GM18499 (cell line): ENCODE results near the gene EPHB1.

Source experiments
- ATAC-seq: cut with Tn5 transposase; IDR thresholded peaks from one replicate; pipeline ENCODE4 v1.9.1; 2021; ENCODE audit warnings: moderate number of reproducible peaks; ENCODE audit not compliant: insufficient read depth, unreplicated experiment

The EPHB1 gene

DNA sequence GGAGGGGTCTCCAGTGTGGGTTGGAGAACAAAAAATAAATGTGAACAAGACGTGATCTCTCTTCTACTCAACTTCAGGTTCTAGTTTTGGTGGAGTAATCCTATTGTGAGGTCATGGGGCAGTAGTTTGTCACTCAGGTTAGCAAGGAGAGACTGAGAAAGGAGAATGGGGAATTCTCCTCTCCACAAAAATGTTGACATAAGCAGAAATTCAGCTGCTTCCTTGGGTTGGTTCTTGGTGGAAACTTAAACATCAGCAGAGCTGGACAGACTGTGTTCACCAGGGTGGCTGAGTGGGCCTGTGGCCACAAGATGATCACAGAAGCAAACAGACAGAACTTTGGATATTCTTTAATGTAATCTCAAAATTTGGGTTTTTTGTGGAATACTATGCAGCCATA is 78.7 kb downstream of the EPHB1 start:
- no peak for ATAC-seq

- ATAC-seq: no peak
Observed at GRCh38 chr3:134874737-134875413, 79.8 kb downstream of the EPHB1 start.

- ATAC-seq: no peak
Observed at GRCh38 chr3:134876836-134877235, 81.8 kb downstream of the EPHB1 start.

DNA sequence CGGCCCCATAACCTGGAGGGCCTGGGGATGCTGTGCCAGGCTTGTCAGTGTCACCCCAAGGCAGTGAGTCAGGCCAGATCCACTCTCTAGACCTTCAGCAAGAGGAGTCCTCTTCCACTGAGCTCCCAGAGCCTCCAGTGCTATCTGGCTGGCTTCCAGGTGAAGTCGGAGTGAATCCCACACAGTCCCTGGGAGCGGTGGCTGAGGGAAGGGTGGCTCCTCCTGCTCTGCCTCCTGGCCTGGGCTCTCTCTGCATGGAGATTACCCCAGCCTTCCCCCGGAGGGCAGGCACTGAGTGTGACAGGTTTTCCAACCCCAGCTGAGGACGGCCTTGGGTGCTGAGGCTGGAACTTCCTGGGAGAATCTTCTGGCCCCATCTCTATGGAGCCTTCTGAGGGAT is 82.7 kb downstream of the EPHB1 start:
- ATAC-seq: no peak

DNA sequence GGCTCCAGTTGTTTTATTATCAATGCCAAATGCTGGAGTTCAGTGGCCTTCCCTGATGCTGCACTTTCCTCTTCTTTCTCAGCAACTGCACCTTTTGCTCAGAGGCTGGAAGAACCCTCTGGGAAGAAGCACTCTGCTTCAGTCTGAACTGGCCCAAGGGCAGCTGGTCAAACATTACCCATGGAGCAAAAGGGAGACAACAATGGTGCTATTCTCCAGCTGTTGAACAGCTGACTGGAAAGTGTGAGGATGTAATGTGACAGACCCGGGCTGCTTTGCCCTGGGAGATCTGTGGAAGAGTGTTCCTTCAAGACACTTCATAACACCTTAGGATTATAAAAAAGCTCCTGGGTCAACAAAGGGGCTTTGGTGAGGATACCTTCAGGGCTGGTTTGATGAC is 84.9 kb downstream of the EPHB1 start:
- ATAC-seq: no peak

DNA sequence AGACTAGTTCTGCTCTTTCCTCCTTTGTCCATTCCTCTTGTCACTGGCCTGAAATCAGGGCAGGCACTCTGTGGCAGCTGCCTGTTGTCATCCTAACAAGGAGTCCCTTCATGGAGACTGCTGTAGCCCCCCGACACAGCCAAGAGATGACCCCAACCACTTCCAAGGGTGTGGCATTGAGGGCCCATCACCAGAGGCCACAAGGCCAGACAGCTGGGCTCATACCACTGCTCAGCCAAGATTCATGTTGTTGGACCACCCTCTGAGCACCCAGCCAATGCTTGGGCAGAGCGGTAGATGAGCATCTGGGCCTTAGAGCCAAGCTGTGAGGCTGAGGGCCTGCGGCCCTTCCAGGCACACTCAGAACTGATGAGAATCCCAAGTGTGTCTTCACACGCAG is 85.4 kb downstream of the EPHB1 start:
- no peak for ATAC-seq

DNA sequence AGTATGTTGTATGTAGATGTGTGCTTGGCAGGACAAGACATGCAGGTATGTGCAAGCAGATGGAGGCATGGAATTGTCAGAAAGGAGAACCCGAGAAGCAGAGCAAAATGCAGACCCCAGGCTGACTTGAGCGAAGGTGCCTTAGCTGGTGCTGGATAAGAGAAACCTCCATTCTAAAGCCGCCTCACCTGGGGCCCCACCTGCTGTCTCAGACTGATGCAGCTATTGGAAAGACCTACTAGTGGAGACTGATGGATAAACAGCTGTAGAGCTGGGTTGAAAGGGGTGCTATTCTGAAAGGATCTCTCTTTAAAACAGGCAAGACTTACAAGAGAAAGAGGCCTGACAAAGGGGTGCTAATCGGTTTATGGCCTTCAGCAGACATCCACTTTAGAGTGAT is 86.2 kb downstream of the EPHB1 start:
- ATAC-seq: no peak

DNA sequence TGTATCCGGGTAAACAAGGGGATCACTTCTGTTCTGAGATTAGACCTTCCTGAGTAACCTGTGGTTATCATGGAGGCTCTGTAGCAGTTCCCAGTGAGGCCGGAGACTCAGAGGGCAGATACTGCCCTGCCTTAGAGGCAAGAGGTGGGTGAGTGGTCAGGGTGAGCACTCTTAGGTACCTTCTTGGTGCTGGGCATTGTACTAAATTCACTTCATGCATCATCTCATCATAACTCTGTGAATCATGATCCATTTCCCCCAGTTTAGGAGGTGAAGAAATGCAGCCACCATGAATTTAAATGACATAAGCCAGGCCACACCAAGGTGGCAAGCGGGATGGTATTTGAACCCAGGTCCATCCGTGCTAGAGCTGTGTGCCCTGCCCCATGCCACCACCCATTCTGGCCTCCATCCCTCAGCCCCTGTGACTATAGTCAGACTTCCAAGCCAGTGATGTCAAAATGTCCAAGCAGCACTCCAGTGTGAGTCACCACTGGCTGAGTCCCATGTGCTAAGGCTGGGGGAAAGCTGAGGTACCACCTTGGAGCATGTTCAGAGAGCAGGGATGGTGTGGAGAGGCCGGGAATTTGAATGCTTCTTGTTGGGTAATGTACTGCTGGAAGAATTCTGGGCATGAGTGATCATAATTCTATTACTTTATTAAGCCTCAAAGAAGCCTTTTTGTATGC is 88.8 kb downstream of the EPHB1 start:
- ATAC-seq: no peak

DNA sequence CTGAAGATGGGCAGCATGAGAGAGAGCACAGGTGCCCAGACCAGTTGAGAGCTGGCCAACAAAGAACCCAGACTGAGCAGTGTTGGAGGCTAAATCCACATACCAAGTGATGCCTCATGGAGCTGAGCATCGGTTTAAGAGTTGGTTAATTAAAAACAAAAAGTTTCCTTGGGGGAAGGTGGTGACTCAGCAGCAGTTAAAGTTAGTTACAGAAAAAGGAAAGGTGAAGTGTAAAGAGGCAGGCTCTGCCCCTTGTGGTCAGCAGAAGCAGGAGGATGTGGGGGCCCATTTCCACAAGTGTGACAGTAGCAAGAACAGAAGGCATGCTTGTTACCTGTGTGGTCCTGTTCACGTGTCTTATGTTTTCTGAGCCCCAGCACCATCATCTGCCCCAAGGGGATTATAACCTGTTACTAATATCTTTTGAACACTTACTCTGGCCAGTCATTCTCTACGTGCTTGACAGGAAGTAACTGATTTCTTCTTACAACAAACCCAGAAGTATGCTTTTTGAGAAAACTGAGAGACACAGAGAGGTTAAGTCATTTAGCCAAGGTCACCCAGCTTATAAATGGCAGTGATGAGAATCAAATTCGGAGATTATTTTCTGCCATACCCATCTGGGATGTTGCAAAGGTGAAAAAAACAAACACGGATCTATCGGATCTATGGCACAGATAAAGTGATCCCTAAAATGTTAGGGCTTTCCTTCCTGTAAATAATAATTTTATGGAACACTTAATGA is 91.0 kb downstream of the EPHB1 start:
- peak; percentile 86 for ATAC-seq

GRCh38 chr3:134886991-134887390 is 91.9 kb downstream of the EPHB1 start:
- no peak for ATAC-seq

DNA sequence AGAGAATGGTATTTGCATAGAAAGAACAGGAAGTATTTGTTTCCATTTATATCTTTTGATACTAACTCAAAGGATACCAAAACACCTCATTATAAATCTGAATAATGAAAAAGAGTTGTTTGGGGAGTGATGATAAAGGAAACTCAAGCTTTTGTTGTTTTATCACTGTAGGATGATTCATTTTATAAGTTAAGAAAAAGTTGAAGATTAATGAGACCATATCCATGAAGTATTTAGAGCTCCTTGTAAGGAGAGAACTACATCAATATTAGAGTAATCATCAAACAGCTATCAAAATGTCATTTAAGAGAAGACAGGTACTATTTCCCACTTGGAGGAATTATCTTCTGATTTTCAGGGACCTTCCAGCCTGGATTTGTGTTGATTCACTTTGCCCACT is 92.5 kb downstream of the EPHB1 start:
- no peak for ATAC-seq

GRCh38 chr3:134892326-134892725 is 97.3 kb downstream of the EPHB1 start:
- no peak for ATAC-seq

DNA sequence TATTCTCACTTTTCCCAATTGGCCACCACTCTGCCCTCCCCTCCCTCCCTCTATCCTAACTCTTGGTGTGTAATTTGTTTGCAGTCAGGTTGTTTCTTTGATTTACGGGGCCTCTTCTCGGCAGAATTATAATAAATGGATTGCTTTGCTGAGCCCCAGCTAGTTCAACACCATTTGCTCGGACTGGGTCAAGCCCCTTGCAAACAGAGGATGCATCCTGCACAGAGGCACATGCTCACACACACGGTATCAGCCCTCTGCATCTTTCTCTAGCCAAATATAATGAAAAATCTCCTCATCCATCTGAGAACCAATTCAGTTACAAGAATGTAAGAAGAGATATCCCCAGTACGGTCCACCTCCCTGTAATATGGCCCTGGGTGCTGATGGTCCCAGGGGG is 97.7 kb downstream of the EPHB1 start:
- no peak for ATAC-seq

DNA sequence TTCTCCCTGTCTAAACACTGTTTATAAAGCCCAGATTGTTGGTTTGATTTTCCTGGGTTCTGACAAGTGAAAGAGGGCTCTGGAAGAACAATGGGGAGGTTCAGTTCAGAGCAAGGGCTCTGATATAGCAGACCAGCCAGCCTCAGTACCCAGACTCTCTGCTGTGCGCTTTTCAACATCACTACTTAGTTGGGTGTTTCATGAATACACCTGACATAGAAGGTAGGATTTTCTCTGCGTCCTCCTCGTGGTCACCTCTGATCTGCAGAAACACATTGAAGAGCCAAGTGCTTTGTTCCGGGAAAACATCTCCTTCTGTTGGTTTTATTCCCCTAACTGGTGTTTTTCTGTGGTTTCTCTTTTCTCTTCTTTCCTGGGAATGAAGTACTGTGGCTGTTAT is 99.5 kb downstream of the EPHB1 start:
- ATAC-seq: no peak

- ATAC-seq: no peak
Observed at GRCh38 chr3:134895181-134895580, 100.1 kb downstream of the EPHB1 start.

DNA sequence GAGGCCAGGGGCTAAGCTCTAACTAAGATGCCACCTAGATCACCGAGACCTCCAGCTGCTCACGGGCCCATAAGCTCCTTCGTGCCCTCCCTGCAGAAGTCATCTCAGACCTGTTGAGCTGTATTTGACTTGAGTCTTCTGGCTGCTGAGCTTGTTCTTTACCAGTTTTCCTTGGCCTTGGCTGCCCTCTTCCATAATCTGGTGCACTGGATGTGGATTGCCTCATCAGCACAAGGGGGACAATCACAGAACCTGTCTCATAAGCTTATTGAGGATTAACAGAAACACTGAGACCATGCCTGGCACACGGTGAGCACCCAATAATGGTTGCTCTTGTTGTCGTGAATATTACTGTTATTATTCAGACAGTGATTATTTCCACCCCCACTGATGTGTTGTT is 101.1 kb downstream of the EPHB1 start:
- ATAC-seq: no peak

DNA sequence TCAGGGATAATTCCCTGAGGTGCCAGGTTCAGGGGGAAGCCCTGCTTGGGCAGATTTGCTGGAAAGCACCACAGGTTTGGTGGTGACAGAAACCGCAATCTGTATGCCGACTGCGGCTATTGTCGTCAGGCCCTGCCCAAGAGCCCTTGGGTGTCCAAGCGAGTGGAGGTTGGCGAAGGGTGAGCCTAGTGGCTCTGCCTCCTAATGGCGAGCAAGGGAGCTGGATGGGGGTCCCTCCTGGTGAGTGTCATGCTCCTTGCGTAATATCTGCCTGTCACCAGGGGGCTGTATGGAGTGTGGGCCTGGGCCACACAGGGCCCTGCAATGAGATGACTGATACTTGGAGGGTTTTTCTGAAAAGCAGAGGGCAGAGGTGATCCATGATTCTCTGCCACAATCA is 101.6 kb downstream of the EPHB1 start:
- ATAC-seq: no peak

- no peak for ATAC-seq
Observed at GRCh38 chr3:134897391-134898141, 102.5 kb downstream of the EPHB1 start.

GRCh38 chr3:134898181-134898754 is 103.2 kb downstream of the EPHB1 start:
- no peak for ATAC-seq

GRCh38 chr3:134899786-134900185 is 104.7 kb downstream of the EPHB1 start:
- ATAC-seq: no peak
